Measurements from ENCODE around the gene EMSY.

GRCh38 chr11:76589477-76589876 lies 144.7 kb downstream of the EMSY start:
- TF ChIP-seq CTCF (optimal IDR thresholded peaks at IDR 0.05 in 1 of 3, IDR thresholded peaks at IDR 0.05 in 1 of 3, conservative IDR thresholded peaks at IDR 0.05 in 1 of 3; ENCODE audit: extremely low read depth in 1 of 3, insufficient read depth in 2 of 3, low read length in 3 of 3): no peak
- TF ChIP-seq EZH2 (IDR thresholded peaks at IDR 0.05; ENCODE audit: low read length): no peak

Data from keratinocyte (primary cell).